GM19328 (cell line): Measurements from ENCODE around the gene HUS1B.

Source experiments
- ATAC-seq: cut with Tn5 transposase; IDR thresholded peaks from one replicate; pipeline ENCODE4 v1.9.1; 2021; ENCODE audit warnings: mild to moderate bottlenecking, moderate library complexity; ENCODE audit not compliant: unreplicated experiment

The HUS1B gene

GRCh38 chr6:624979-625378 is 31.9 kb downstream of the HUS1B start:
- ATAC-seq: no peak

GRCh38 chr6:622462-622861 is 34.4 kb downstream of the HUS1B start:
- ATAC-seq: no peak

DNA sequence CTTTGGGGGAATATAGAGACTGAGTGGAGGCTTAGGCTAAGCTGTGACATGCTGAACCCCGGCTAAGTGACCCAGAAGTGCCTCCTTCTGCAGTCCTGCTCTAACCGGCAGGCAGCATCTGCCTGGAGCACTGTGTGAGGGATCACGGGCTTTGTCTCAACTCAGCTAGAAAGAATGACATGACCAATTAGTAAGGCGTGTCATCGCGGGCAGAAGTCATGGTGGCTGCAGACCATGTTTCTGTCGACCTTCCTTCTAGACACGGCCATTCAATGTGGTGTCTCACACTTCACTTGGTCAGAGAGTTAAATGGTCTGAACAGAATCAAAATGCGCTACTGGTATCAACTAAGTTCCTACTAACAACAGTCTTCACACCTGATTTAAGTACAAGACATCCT is 35.0 kb downstream of the HUS1B start:
- no peak for ATAC-seq

- no peak for ATAC-seq
Measured at GRCh38 chr6:620950-621349, 36.0 kb downstream of the HUS1B start.

DNA sequence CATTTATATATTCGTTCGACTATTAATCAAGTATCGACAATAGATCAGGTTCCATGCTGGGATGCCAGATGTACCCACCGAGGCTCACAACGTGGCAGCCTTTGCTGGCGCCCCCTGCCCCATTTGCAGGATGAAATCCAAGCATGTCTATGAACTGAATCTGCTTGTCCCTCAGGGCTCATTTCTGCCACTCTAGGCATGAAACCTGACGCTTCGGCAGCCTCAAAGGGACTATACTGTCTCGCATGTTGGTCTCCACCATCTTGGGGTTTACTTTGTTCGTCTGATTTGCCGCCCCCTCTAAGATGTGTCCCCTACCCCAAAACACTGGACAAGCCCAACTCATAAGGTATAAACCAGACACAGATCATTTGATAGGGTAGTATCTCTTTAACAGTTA is 36.7 kb downstream of the HUS1B start:
- ATAC-seq: no peak

DNA sequence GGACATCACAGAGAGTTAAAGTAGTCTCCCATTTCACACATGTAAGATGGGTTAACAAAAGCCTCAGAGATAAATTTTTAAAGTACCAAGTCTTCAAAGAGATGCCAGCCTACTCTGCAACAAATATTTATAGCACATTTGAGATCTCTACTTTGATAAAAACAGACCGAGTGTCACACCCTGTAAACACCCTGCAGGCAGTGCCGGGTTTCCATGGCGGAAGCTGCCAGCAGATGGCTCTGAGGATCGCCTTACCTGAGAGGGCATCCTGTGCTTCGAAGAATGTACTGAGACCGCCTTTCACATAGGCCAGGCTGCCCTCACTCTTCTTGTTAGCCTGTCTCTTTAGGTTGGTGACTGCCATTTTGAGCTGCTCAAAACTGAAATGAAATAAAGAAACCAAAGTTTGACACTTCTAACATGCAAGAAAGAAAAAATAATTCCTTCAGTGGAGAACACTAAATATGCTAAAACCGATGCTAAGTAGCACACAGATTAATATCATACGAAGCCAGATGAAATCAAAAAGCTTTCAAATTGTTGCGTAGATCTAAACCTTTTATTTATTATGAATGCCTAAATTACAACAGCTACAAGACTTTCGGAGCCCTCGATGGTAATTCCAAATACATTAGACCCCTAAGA is 39.3 kb downstream of the HUS1B start:
- no peak for ATAC-seq

DNA sequence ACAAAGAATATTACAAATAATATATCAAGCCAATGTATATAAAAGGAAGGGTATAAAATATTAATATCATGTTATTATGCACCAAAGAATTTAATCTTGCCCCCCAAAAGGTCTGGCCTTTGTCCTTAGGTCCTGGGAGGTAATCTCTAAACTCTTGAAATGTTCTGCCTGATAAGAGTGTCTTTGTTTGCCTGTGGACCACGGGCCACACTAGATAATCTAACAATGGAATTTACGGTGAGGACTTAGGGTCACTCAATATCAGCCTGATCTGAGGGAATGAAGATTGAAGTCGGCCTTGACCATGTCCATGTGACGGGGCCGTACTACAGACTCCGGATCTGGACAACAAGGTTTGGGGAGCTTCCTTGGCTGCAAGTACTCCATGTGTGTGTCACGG is 42.9 kb downstream of the HUS1B start:
- ATAC-seq: no peak

- ATAC-seq: no peak
Measured at GRCh38 chr6:611928-612327, 45.0 kb downstream of the HUS1B start.

DNA sequence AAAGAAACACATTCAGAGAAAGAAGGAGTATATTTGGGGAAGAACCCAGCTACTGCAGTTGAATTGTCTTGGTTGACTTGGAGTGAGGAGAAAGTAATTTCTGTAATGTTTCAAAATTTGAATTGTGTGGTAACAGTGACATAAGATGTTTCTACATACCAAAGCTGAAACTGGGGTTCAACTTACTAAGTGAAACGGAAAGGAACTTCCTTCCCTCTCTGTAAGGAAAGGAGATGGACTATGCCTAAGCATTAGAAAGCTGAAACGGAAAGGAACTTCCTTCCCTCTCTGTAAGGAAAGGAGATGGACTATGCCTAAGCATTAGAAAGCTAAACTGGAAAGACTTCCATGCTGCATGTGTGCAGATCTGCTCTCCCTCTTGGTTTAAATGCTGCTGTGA is 46.0 kb downstream of the HUS1B start:
- ATAC-seq: no peak

- ATAC-seq: no peak
Measured at GRCh38 chr6:609905-610304, 47.0 kb downstream of the HUS1B start.

DNA sequence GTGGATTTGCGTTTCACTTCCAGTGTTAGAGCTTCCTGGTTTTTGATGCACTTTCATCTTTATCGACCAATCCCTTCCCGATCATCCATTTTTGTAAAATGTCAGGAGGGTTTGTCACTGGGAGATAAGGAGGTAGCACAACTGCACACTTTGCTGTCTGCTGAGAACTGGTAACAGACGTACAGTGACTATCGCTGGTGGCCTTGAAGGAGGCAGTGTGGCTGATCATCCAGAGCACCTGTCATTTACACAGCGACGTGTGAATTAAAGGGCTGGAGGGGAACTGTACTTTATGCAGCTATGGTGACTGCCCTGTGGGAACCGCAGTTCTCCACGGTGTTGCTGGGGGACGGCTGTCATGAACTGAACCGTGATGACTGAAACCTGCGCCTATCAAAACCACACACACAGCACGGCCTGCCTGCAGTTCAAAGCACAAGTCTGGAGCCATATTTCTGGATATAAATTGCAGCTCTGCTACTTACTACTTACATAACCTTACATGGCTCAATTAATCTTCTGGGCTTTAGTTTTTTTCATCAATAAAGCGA is 50.0 kb downstream of the HUS1B start:
- no peak for ATAC-seq
